NB4 (cell line): ENCODE data around the gene DCAF11.

Experiments
- CTCF ChIP-seq: IDR thresholded peaks from one replicate; pipeline ENCODE4 v1.5.1; 2012; ENCODE audit warnings: low read depth, low read length
- POLR2A ChIP-seq: IDR thresholded peaks from 2 replicates; pipeline ENCODE4 v1.6.1; 2011; ENCODE audit warnings: mild to moderate bottlenecking; ENCODE audit not compliant: insufficient read length; ENCODE audit errors: extremely low read depth

- no peak for TF ChIP-seq CTCF
- no peak for TF ChIP-seq POLR2A
These were observed 12.4 kb downstream of the DCAF11 start for GRCh38 chr14:24126939-24127338.
